Trophoblast cell (in vitro differentiated cells and primary cell): ENCODE data around the gene HTR3C.
"Not testable (repeated sequence)": the region's sequence is repeated elsewhere in the genome, so short reads cannot be mapped to it uniquely, and the experiment has no call there.

Source experiments
- DNase-seq, 2 donors: peaks; one replicate each; pipeline ENCODE4 v3.0.0-alpha.2; 2016
- H2AFZ ChIP-seq: 2 replicates; pipeline ENCODE4 v1.6.1; 2013; ENCODE audit warnings: low read length, moderate library complexity, mild to moderate bottlenecking; ENCODE audit not compliant: insufficient read depth, poor library complexity
- H2AK5ac ChIP-seq: 2 replicates; pipeline ENCODE4 v1.6.1; 2013; ENCODE audit warnings: mild to moderate bottlenecking, low read length
- H2BK120ac ChIP-seq: 2 replicates; pipeline ENCODE4 v1.6.1; 2013; ENCODE audit warnings: low read length, mild to moderate bottlenecking, moderate library complexity; ENCODE audit not compliant: insufficient read depth, poor library complexity
- H2BK12ac ChIP-seq: 2 replicates; pipeline ENCODE4 v1.6.1; 2013; ENCODE audit warnings: mild to moderate bottlenecking, low read length, moderate library complexity
- H2BK5ac ChIP-seq: 2 replicates; pipeline ENCODE4 v1.6.1; 2013; ENCODE audit warnings: low read length, low read depth, moderate library complexity, mild to moderate bottlenecking; ENCODE audit not compliant: poor library complexity
- H3K14ac ChIP-seq: 2 replicates; pipeline ENCODE4 v1.6.1; 2013; ENCODE audit warnings: mild to moderate bottlenecking, low read length
- H3K18ac ChIP-seq: 2 replicates; pipeline ENCODE4 v1.6.1; 2013; ENCODE audit warnings: mild to moderate bottlenecking, low read length
- H3K23ac ChIP-seq: 2 replicates; pipeline ENCODE4 v1.6.1; 2013; ENCODE audit warnings: low read length
- H3K27ac ChIP-seq: 2 replicates; pipeline ENCODE4 v1.5.1; 2013; ENCODE audit warnings: low read depth, mild to moderate bottlenecking, inconsistent platforms, low read length, moderate library complexity
- H3K27me3 ChIP-seq: 2 replicates; pipeline ENCODE4 v1.6.1; 2013; ENCODE audit warnings: inconsistent platforms, mild to moderate bottlenecking, low read length, moderate library complexity; ENCODE audit not compliant: insufficient read depth
- H3K36me3 ChIP-seq, 2 experiments: 1 replicate in 1 of 2; 2 replicates in 1 of 2; pipeline ENCODE4 v1.6.1; 2013; ENCODE audit warnings: low read length in 2 of 2, mild to moderate bottlenecking in 2 of 2, moderate library complexity in 1 of 2; ENCODE audit not compliant: insufficient read depth in 2 of 2, control insufficient read depth in 1 of 2
- H3K4ac ChIP-seq: 2 replicates; pipeline ENCODE4 v1.6.1; 2013; ENCODE audit warnings: low read depth, mild to moderate bottlenecking, low read length, moderate library complexity
- H3K4me1 ChIP-seq, 2 experiments: 1 replicate in 1 of 2; 2 replicates in 1 of 2; pipeline ENCODE4 v1.6.1; 2013; ENCODE audit warnings: low read length in 2 of 2, mild to moderate bottlenecking in 2 of 2, moderate library complexity in 1 of 2; ENCODE audit not compliant: insufficient read depth in 2 of 2, control insufficient read depth in 1 of 2
- H3K4me2 ChIP-seq: 2 replicates; pipeline ENCODE4 v1.6.1; 2013; ENCODE audit warnings: inconsistent platforms, mild to moderate bottlenecking, low read length, moderate library complexity
- H3K4me3 ChIP-seq: 2 replicates; pipeline ENCODE4 v1.5.1; 2013; ENCODE audit warnings: mild to moderate bottlenecking, low read depth, low read length, inconsistent platforms
- H3K79me1 ChIP-seq: one replicate; pipeline ENCODE4 v1.6.1; 2013; ENCODE audit warnings: low read length
- H3K79me2 ChIP-seq: 2 replicates; pipeline ENCODE4 v1.6.1; 2013; ENCODE audit warnings: low read length, mild to moderate bottlenecking; ENCODE audit not compliant: control insufficient read depth, insufficient read depth, poor library complexity
- H3K9ac ChIP-seq: 2 replicates; pipeline ENCODE4 v1.6.1; 2013; ENCODE audit warnings: mild to moderate bottlenecking, low read length
- H3K9me3 ChIP-seq: 2 replicates; pipeline ENCODE4 v1.6.1; 2013; ENCODE audit warnings: low read depth, mild to moderate bottlenecking, control low read depth, inconsistent platforms, low read length; ENCODE audit not compliant: insufficient read depth
- H4K12ac ChIP-seq: 2 replicates; pipeline ENCODE4 v1.6.1; 2013; ENCODE audit warnings: low read depth, mild to moderate bottlenecking, low read length, moderate library complexity
- H4K8ac ChIP-seq: 2 replicates; pipeline ENCODE4 v1.6.1; 2013; ENCODE audit warnings: low read depth, mild to moderate bottlenecking, low read length, moderate library complexity
- H4K91ac ChIP-seq: one replicate; pipeline ENCODE4 v1.6.1; 2013; ENCODE audit warnings: low read depth, mild to moderate bottlenecking, low read length, moderate library complexity
- WGBS: extraction: QIAGEN DNeasy Blood & Tissue Kit; methylation state at CpG from one replicate; pipeline ENCODE4 v1.1.7; 2013; ENCODE audit warnings: missing lambda C conversion rate; ENCODE audit not compliant: insufficient read length, insufficient coverage; ENCODE audit errors: extremely low coverage; 5-methylcytosine and 5-hydroxymethylcytosine counted together

HTR3C gene

DNA sequence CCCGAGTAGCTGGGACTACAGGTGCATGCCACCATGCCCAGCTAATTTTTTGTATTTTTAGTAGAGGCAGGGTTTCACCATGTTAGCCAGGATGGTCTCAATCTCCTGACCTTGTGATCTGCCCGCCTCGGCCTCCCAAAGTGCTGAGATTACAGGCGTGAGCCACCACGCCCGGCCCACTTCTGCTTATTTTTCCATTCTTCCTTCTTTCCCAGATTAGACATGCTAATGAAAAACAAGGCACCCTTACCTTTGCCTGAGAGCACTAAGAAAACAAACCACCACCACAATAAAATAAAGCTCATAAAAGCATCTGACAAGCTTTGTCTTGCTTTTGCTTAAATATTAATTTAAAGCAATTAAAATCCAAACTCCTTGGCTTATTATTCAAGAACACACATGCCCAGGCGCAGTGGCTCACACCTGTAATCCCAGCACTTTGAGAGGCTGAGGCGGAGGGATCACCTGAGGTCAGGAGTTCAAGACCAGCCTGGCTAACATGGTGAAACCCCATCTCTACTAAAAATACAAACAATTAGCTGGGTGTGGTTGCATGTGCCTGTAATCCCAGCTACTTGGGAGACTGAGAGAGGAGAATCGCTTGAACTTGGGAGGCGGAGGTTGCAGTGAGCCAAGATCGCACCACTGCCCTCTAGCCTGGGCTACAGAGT is 45.6 kb upstream of the HTR3C start:
- H3K36me3 ChIP-seq, H3K79me2 ChIP-seq, H3K9ac ChIP-seq, H4K12ac ChIP-seq, DNase-seq, H3K79me1 ChIP-seq, H2BK120ac ChIP-seq, H4K8ac ChIP-seq, H3K4me1 ChIP-seq, H3K4me2 ChIP-seq, H3K9me3 ChIP-seq, H3K4ac ChIP-seq, H3K14ac ChIP-seq, H4K91ac ChIP-seq, H2AFZ ChIP-seq, H2BK5ac ChIP-seq, H2AK5ac ChIP-seq, H2BK12ac ChIP-seq, H3K23ac ChIP-seq, H3K27me3 ChIP-seq, H3K18ac ChIP-seq, H3K27ac ChIP-seq, H3K4me3 ChIP-seq: not testable (repeated sequence)
- WGBS, result no CpG with 5 or more reads among the region's 11 CpGs

DNA sequence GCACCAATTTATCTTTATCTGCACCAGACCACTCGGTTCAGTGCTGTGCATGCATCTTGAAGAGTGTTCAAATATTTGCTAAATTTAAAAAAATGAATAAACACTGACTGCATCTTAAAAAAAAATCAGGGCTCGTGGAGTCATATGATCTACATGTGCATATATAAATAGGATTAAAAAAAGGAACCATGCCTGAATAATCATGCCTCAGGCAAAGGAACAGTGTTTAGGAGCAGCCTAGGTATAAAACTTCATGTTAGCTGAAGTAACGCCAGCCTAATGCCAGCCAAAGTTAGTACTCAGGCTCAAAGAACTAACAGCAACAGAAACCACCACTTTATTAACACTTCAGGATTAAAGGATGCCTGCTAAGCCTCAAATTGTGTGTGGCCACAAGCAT is 44.7 kb upstream of the HTR3C start:
- H3K18ac ChIP-seq, result no peak overlapping the region
- no peak overlapping the region for H2BK5ac ChIP-seq
- H3K9ac ChIP-seq, result no peak overlapping the region
- H3K4me1 ChIP-seq, result peaks cover 6 to 10% of the 10 kb centered on the region in 2 experiments
- H3K36me3 ChIP-seq, result peaks cover 6 to 9% of the 10 kb centered on the region in 2 experiments
- no CpG with 5 or more reads among the region's 3 CpGs for WGBS
- H3K27ac ChIP-seq, result no peak overlapping the region
- no peaks in the 10 kb centered on the region for H3K79me2 ChIP-seq
- H3K4me2 ChIP-seq, result no peak overlapping the region
- no peaks in the 10 kb centered on the region for H3K9me3 ChIP-seq
- no peaks in the 10 kb centered on the region for H3K79me1 ChIP-seq
- no peak for DNase-seq
- H2AFZ ChIP-seq, result no peak overlapping the region
- H2BK120ac ChIP-seq, result no peak overlapping the region
- no peak overlapping the region for H4K91ac ChIP-seq
- H2AK5ac ChIP-seq, result no peak overlapping the region
- no peak overlapping the region for H3K23ac ChIP-seq
- H3K4ac ChIP-seq, result no peak overlapping the region
- H4K12ac ChIP-seq, result no peak overlapping the region
- H3K27me3 ChIP-seq, result no peaks in the 10 kb centered on the region
- no peak overlapping the region for H2BK12ac ChIP-seq
- H3K14ac ChIP-seq, result no peak overlapping the region
- H4K8ac ChIP-seq, result no peak overlapping the region
- H3K4me3 ChIP-seq, result no peak overlapping the region

DNA sequence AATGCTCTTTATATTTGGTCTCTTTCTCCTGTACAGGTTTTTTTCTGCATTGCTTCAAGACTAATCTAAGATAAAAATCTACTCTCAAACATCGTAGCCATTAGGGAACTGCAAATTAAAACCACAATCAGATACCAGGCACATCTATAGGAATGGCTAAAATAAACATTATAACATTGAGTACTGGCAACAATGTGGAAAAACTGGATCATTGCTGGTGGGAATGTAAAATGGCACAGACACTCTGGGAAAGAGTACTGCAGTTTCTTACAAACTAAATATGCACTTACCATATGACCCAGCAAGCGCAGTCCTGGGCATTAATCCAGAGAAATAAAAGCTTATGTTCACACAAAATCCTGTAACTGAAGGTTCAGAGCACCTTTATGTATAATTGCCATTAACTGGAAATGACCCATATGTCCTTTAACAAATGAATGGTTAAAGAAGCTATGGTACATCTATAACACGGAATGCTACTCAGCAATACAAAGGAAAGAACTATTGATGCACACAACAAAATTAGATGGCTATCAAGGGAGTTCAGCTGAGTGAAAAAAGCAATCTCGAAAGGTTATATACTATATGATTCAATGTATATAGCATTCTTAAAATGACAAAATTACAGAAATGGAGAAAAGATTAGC is 41.5 kb upstream of the HTR3C start:
- Histone ChIP-seq H2BK120ac (no peak overlapping the region), H3K4me2 (no peak overlapping the region), H3K4me1 (no peaks in the 10 kb centered on the region), H4K12ac (no peak overlapping the region), H3K4me3 (no peak overlapping the region), H4K8ac (no peak overlapping the region), H2AK5ac (no peak overlapping the region), H3K9ac (no peak overlapping the region), H3K14ac (no peak overlapping the region), H3K79me2 (no peaks in the 10 kb centered on the region), H4K91ac (no peak overlapping the region), H2BK5ac (no peak overlapping the region), H3K23ac (no peak overlapping the region), H3K79me1 (no peaks in the 10 kb centered on the region), H2AFZ (no peak overlapping the region), H2BK12ac (no peak overlapping the region), H3K18ac (no peak overlapping the region), H3K9me3 (no peaks in the 10 kb centered on the region), H3K4ac (no peak overlapping the region), H3K36me3 (peaks cover 6 to 12% of the 10 kb centered on the region in 2 experiments), H3K27me3 (no peaks in the 10 kb centered on the region), H3K27ac (no peak overlapping the region)
- DNase-seq, result peak in 1 of 2 donors; percentile 56
- WGBS, result no CpG with 5 or more reads among the region's 4 CpGs

DNA sequence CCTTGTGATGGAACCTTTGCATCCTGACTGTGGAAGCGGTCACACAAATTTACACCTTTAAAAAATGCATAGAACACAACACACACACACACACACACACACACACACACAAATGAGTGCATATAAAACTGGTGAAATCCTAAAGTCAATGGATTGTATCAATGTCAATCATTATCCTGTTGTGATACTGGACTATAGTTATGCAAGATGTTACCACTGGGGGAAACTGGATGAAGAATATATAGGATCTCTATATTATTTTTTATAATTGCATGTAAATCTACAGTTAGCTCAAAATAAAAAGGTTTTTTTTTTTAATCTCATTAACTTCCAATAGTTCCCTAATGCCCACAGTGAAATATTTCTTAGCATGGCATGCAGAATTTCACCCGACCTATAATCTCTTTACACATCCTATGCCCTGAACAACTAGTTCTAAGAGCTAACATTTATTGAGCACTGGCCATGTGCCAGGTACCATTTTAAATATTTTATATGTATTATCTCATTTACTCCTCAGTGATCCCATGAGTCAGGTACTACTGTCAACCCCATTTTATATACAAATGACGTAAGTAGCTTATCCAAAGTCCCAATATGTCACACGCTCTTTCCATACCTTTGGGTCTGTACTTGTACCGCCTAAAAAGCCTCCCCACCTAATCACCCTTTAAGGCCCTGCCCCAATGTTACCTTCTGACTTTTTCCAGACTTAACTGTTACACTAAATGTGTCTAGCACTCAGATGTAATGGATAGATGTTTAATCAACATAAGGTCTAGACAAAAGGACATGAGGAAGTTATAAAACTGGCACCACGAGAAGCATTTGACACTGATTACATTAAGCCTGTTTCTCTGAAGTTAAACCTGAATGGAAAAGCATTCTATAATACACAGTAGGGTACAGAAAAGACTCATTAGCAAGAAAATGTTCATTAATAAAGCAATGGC is 40.6 kb upstream of the HTR3C start:
- Histone ChIP-seq H3K9me3 (peaks cover 5% of the 10 kb centered on the region), H2BK5ac (no peak overlapping the region), H3K23ac (no peak overlapping the region), H3K27me3 (no peaks in the 10 kb centered on the region), H4K12ac (no peak overlapping the region), H2AK5ac (no peak overlapping the region), H3K79me1 (peaks cover 2% of the 10 kb centered on the region), H2BK120ac (no peak overlapping the region), H3K18ac (no peak overlapping the region), H3K4me2 (no peak overlapping the region), H2AFZ (no peak overlapping the region), H3K14ac (no peak overlapping the region), H2BK12ac (no peak overlapping the region), H3K36me3 (peaks cover 6 to 12% of the 10 kb centered on the region in 2 experiments), H4K8ac (no peak overlapping the region), H3K9ac (no peak overlapping the region), H3K4me1 (peaks cover 6 to 7% of the 10 kb centered on the region in 2 experiments), H3K27ac (no peak overlapping the region), H3K4me3 (no peak overlapping the region), H3K79me2 (peaks cover 5% of the 10 kb centered on the region), H3K4ac (no peak overlapping the region), H4K91ac (no peak overlapping the region)
- WGBS, result no CpG with 5 or more reads among the region's 6 CpGs
- DNase-seq, result no peak
